DMS153 treated with DMSO at 0.1 percent for 48 hours (cell line): ENCODE results near the gene TMEM176B.
"Not testable (repeated sequence)": the region's sequence is repeated elsewhere in the genome, so short reads cannot be mapped to it uniquely, and the experiment has no call there.

Experiments used
- DNase-seq: peaks from one replicate; lab custom pipeline; 2025; ENCODE audit not compliant: unreplicated experiment; lab: John Stamatoyannopoulos, UW

TMEM176B gene

GRCh38 chr7:150791746-150792452, 8.3 kb downstream of the TMEM176B start:
- no peak for DNase-seq

DNA sequence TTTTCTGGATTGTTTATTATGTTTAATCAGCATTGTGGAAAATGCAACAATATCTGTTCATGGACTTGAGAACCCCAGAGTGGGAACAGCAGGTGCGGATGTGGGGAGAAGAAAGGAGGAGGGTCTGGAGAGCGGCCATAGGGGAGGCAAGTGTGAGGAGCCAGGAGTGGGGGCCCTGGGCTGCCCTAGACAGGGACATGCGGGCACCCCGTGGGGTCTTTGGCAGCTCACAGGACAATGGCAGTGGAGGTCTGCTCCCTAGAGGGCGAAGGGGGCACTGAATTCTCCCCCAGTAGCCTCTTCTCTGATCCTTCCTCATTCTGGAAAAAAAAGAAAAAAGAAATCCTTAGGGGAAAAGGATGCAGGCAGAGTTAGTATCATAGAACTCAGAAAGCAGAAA, 8.9 kb downstream of the TMEM176B start:
- no peak for DNase-seq

DNA sequence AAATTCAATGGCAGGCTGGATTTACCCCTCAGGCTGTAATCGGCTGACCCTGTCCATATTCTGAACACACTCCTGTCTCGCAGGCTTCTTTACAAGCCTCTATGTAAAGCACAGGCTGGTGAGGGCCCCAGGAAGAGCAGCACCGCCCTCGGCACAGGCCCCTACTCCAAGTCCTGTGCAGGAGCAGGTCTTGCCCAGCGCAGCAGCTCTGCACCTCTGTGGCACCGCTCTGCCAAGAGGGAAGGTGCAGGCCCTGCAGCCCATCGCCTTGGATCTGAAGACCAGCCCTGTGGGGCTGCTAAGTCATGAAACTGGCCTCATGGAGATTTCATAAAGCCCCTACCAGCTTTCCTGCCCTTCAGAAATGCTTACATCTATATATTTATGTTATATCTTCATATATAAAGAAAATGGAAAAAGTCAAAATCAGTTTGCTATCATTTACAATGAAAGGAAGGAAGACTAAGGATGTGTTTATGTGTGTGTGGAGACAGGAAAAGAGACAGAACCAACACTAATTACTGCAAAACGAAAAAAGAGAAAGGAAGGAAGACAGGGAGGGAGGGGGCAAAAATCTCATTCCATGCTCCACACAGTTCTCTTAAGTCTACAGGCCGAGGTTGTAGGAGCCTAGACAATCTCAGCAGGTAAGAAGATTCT, 9.6 kb downstream of the TMEM176B start:
- no peak for DNase-seq

DNA sequence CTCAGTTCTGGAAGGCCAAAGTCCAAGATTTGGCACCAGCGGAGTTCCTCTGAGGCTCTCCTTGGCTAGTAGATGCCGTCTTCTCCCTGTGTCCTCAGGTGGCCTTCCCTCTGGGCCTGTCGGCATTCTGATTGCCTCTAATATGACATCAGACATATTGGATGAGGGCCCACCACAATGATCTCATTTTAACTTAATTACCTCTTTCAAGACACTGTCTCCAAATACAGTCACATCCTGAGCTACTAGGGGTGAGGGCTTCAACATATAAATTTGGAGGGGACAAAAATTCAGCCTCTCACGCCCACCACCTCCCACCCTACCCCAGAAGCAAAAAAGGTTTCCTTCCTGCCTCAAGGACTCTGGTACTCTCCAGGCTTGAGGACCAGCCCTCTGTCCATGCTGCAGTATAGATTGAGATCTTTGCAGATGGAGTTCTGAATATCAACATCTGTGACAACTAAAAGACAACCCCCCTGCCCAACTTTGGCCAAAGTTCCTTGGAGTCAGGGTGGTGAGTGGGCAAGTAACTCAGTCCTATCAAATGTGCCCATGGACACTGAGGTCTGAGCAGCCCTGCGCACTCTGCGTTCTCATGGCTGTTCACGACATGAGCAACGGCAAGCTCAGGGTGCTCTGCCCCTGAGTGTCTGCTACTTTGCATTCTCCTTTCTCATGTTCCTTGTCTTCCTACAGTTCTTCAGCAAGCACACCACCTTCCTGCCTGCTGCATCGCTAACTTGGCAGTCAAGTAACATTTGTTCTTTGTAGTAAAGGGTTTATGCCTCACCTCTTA, 11.5 kb downstream of the TMEM176B start:
- DNase-seq, result no peak

GRCh38 chr7:150787321-150788281, 12.6 kb downstream of the TMEM176B start:
- DNase-seq, result peak; percentile 71

- no peak for DNase-seq
Measured at GRCh38 chr7:150784954-150785353, 15.2 kb downstream of the TMEM176B start.

- DNase-seq, result no peak
Measured at GRCh38 chr7:150784120-150784736, 15.9 kb downstream of the TMEM176B start.

DNA sequence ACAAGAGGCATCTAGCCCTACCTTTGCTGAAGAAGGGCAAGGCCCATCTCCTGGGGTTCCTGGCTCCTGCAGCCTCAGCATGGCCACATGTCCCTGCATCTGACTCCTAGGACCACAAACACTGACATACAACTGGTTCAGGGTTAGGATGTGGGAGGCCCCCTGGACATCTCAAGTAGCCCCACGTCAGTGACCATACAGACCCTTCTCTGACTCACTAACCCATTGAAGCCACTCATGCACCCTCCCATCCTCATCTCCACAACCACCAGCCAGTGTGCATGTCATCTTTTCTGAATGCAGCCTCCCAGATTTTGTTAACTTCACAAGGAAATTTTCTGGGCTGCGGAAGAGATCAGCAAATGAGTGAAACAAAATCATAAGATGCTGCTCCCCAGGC, 18.2 kb downstream of the TMEM176B start:
- no peak for DNase-seq

GRCh38 chr7:150781103-150781502, 19.1 kb downstream of the TMEM176B start:
- DNase-seq, result no peak

DNA sequence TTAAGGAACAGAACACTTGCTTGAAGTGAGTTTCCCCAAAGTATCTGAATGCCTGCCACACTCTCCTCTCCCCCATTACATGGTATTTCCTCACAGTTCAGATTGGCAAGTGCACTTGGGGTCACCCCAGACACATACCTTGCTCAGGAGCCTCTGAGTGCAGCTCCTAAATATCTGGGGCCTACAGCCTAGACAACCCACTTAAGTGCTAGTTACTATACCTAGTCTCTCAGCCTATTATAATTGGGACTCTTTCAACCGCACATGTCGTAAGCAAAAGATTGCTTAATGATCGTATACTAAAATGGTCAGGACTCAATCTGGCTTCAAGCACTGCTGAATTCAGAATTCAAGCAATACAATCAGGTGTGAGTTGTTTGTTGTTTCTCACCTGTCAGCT, 19.9 kb downstream of the TMEM176B start:
- DNase-seq, result no peak

DNA sequence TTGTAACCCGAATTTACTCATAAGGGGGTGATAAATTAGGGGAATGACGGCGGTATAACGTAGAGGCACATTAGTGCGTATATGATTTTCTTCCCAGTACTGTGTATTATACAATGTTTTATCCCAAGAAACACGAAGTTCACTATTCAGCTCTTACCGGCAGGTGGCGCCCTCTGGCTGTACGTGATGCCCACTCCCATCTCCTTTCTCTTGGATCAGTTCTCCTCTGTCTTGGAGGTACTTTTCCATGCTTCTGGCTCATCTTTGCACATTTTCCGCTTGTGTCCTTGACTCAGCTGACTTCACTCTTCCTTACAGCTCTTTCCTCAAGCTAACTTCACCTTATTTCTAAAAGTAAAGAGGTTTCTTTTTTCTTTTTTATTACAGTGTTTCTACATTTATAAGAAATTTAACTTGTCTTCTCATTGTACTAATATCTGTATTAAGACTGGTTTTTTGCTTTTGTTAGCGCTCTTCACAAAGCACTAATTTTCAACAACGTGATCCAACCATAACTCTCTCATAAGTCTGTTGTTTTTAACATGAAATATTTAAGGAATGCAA, 21.3 kb downstream of the TMEM176B start:
- DNase-seq, result peak; percentile 74

DNA sequence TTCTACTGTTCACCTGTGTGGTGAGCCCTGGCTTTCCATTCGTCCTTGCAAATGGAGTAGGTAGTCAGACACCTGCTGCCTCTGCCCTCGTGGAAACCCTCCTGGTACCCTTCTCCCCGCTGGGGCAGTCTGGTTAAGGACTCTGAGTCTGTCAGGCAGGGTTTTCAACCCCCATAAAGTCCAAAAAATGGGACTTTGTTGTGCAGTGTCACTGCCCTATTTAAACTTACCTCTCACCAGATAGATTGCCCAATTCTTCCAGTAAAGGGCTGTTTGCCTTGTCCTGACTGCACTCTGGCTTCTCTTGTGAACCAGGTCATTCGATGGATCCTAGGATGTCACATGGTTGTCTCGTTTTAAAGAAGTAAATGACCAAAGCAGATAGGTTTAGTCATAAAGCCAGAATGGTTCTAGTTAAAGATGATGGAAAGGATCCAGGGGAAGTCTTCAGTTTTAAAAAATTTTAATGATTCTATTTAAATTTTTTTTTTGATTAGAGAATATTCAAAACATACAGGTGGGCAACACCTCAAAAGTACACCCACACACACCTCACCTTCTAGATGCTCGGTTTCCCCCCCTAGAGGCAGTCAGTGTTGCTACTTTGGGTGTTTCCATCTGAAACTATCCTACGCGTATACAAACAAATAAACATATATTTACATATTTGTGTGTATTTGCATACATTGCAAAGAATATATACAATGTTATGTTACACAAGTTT, 22.0 kb downstream of the TMEM176B start:
- DNase-seq, result no peak

DNA sequence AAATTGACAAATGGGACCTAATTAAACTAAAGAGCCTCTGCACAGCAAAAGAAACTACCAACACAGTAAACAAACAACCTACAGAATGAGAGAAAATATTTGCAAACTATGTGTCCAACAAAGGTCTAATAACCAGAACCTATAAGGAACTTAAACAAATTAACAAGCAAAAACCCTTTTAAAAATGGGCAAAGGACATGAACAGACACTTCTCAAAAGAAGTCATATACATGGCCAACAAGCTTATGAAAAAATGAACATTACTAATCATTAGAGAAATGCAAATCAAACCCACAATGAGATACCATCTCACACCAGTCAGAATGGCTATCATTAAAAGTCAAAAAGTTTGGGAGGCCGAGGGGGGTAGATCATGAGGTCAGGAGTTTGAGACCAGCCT, 26.0 kb downstream of the TMEM176B start:
- DNase-seq, result not testable (repeated sequence)

- DNase-seq, result no peak
Measured at GRCh38 chr7:150769768-150770167, 30.4 kb downstream of the TMEM176B start.

DNA sequence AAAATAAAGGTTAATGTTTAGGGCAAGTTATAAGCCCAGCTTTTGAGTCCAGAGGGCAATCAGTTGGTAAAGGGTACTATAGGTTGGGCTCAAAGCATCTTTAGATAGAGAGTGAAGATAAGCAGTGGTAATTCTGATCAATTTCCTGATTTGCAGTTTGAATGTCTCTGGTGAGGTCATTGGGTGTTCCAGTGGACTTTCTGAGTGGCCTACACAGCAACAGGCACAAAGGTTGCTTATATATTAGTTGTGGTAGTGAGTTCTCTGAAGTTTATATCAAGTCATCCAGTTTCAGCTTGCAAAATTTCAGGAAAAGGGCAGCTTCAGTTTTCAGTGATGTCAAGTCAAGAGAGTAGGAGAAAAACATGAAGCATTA, 33.8 kb downstream of the TMEM176B start:
- DNase-seq, result no peak

GRCh38 chr7:150759479-150759878, 40.7 kb downstream of the TMEM176B start:
- DNase-seq, result no peak

DNA sequence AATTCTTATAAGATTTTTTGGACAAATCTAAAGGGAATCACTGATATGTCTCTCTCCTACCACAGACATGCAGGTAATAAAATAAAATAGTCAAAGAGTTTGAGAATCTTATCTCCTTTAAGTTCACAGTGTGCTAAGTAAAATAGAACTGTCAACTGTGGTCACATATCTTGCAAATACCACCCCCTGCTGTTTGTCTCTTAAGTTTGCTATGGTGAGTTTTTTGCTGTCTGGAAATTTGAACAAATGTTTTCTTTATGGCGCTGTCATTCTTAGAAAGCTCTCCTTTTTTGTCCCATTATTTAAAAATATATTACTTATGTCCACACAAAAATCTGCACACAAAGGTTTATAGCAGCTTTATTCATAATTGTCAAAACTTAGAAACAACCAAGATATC, 43.3 kb downstream of the TMEM176B start:
- no peak for DNase-seq

- no peak for DNase-seq
Measured at GRCh38 chr7:150756166-150756565, 44.0 kb downstream of the TMEM176B start.

GRCh38 chr7:150755473-150756099, 44.6 kb downstream of the TMEM176B start:
- no peak for DNase-seq
